ENCODE measurements around the gene PRR9. TPM values are rescaled to one million over a fixed set of nuclear protein-coding genes. Genes with fewer than 3 reads are reported as not detected.

Gene PRR9, protein sequence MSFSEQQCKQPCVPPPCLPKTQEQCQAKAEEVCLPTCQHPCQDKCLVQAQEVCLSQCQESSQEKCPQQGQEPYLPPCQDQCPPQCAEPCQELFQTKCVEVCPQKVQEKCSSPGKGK
- total RNA-seq (2014; rRNA removed; shearing (Covaris generic)) (not detected in 2 replicates), total RNA-seq (2022) (not detected in 2 replicates), Bru-seq, nascent RNA (not detected), BruChase-seq, experiment 1, labeled RNA remaining after a 6-hour chase (not detected), BruChase-seq, experiment 2, labeled RNA remaining after a 2-hour chase (not detected)
- long read RNA-seq: 0 reads

GRCh38 chr1:153217212-153217611 lies at the start of gene PRR9:
PRR9 (plus strand) TSS chr1:153217584; CDS start chr1:153218145, 561 bp downstream.
- no peak for TF ChIP-seq EZH2phosphoT487 (IDR thresholded peaks at IDR 0.05; ENCODE audit: borderline replicate concordance, low read depth, low read length)
- TF ChIP-seq CTCF (conservative IDR thresholded peaks at IDR 0.05; ENCODE audit: low read length): no peak
- no peaks in the 10 kb centered on the region for H3K9me3 ChIP-seq (ENCODE audit: low read length)
- no peak for DNase-seq (ENCODE audit: low spot score)
- no peaks in the 10 kb centered on the region for H3K9me2 ChIP-seq (ENCODE audit: insufficient read depth, low read length)
- H3K79me2 ChIP-seq (ENCODE audit: insufficient read depth, low read depth, low read length): no peaks in the 10 kb centered on the region
- intact Hi-C loops (cut with micrococcal nuclease; ENCODE audit: unreplicated experiment): no loop called here
- no peak within 1 kb of the TSS for H3K4me3 ChIP-seq (ENCODE audit: low read depth, low read length, poor library complexity, severe bottlenecking)
- no peaks in the 10 kb centered on the region for H3K4me1 ChIP-seq (ENCODE audit: insufficient read depth, low read length, poor library complexity, severe bottlenecking)
- no peak within 1 kb of the TSS for H3K27ac ChIP-seq (ENCODE audit: low read depth, low read length, poor library complexity, severe bottlenecking)
- POLR2A ChIA-PET: no interaction called here
- no peak within 1 kb of the TSS for H2AFZ ChIP-seq (ENCODE audit: low read length)
- no TSS peak for BruUV-seq (replicated peaks)
- H3K4me2 ChIP-seq (ENCODE audit: low read length): no peak within 1 kb of the TSS
- CTCF ChIA-PET (ENCODE audit: unreplicated experiment): no interaction called here
- no peaks in the 10 kb centered on the region for H3K36me3 ChIP-seq (ENCODE audit: insufficient read depth, low read length)
- no peaks in the 10 kb centered on the region for H4K20me1 ChIP-seq (ENCODE audit: insufficient read depth, low read length)

- BruUV-seq (replicated peaks): no TSS peak
- H3K4me2 ChIP-seq (ENCODE audit: low read length): no peak overlapping the region
- H3K9me2 ChIP-seq (ENCODE audit: insufficient read depth, low read length): no peaks in the 10 kb centered on the region
- CTCF ChIA-PET (ENCODE audit: unreplicated experiment): no interaction called here
- no peaks in the 10 kb centered on the region for H3K36me3 ChIP-seq (ENCODE audit: insufficient read depth, low read length)
- intact Hi-C loops (cut with micrococcal nuclease; ENCODE audit: unreplicated experiment): no loop called here
- H2AFZ ChIP-seq (ENCODE audit: low read length): no peak overlapping the region
- no peak overlapping the region for H3K4me3 ChIP-seq (ENCODE audit: low read depth, low read length, poor library complexity, severe bottlenecking)
- POLR2A ChIA-PET: no interaction called here
- no peak overlapping the region for H3K27ac ChIP-seq (ENCODE audit: low read depth, low read length, poor library complexity, severe bottlenecking)
- no peaks in the 10 kb centered on the region for H3K79me2 ChIP-seq (ENCODE audit: insufficient read depth, low read depth, low read length)
- no peaks in the 10 kb centered on the region for H3K9me3 ChIP-seq (ENCODE audit: low read length)
- H4K20me1 ChIP-seq (ENCODE audit: insufficient read depth, low read length): no peaks in the 10 kb centered on the region
- no peak for DNase-seq (ENCODE audit: low spot score)
- H3K4me1 ChIP-seq (ENCODE audit: insufficient read depth, low read length, poor library complexity, severe bottlenecking): no peaks in the 10 kb centered on the region
- TF ChIP-seq CTCF (conservative IDR thresholded peaks at IDR 0.05; ENCODE audit: low read length) (no peak), EZH2phosphoT487 (IDR thresholded peaks at IDR 0.05; ENCODE audit: borderline replicate concordance, low read depth, low read length) (no peak)
These were observed 48.7 kb upstream of the PRR9 start for GRCh38 chr1:153168686-153169085.

- no peaks in the 10 kb centered on the region for H3K9me3 ChIP-seq (ENCODE audit: low read length)
- POLR2A ChIA-PET: interaction anchor here (0.6 kb wide), 1 partner anchor 287 kb away, joined by 3 read pairs; no protein-coding TSS in a partner anchor
- CTCF ChIA-PET (ENCODE audit: unreplicated experiment): no interaction called here
These were observed 42.8 kb upstream of the PRR9 start for GRCh38 chr1:153174624-153175023.

More at GRCh38 chr1:153174624-153175023, 42.8 kb upstream of the PRR9 start:
- Histone ChIP-seq H3K36me3 (ENCODE audit: insufficient read depth, low read length) (no peaks in the 10 kb centered on the region), H3K9me2 (ENCODE audit: insufficient read depth, low read length) (no peaks in the 10 kb centered on the region), H2AFZ (ENCODE audit: low read length) (no peak overlapping the region), H3K4me3 (ENCODE audit: low read depth, low read length, poor library complexity, severe bottlenecking) (no peak overlapping the region), H3K79me2 (ENCODE audit: insufficient read depth, low read depth, low read length) (no peaks in the 10 kb centered on the region), H3K4me2 (ENCODE audit: low read length) (no peak overlapping the region), H3K4me1 (ENCODE audit: insufficient read depth, low read length, poor library complexity, severe bottlenecking) (no peaks in the 10 kb centered on the region), H3K27ac (ENCODE audit: low read depth, low read length, poor library complexity, severe bottlenecking) (no peak overlapping the region), H4K20me1 (ENCODE audit: insufficient read depth, low read length) (no peaks in the 10 kb centered on the region)
- DNase-seq (ENCODE audit: low spot score): no peak
- intact Hi-C loops (cut with micrococcal nuclease; ENCODE audit: unreplicated experiment): no loop called here
- TF ChIP-seq EZH2phosphoT487 (IDR thresholded peaks at IDR 0.05; ENCODE audit: borderline replicate concordance, low read depth, low read length) (no peak), CTCF (conservative IDR thresholded peaks at IDR 0.05; ENCODE audit: low read length) (no peak)
- no TSS peak for BruUV-seq (replicated peaks)

Measured in OCI-LY7 (cell line).